Tibial nerve (tissue), 4 donors: ENCODE results near the gene RIMKLA.

ENCODE experiments used
- EP300 ChIP-seq, 2 donors: sonication (generic); formaldehyde crosslinking; IDR thresholded peaks; one replicate each; pipeline ENCODE4 v1.6.1; 2017; ENCODE audit warnings: antibody characterized with exemption in 2 of 2, mild to moderate bottlenecking in 1 of 2
- POLR2A ChIP-seq, 2 donors: fragments of 450-650 bp; IDR thresholded peaks; one replicate each; pipeline ENCODE4 v1.6.1; 2017; ENCODE audit warnings: antibody characterized with exemption in 2 of 2, mild to moderate bottlenecking in 2 of 2, moderate library complexity in 2 of 2
- TF ChIP-seq, protein P1 (sequence below), 5 experiments: fragments of 200-600 bp in 3 of 5; fragments of 450-650 bp in 2 of 5; sonication (generic) in 3 of 5; IDR thresholded peaks; one replicate each; pipeline ENCODE4 v1.5.1; 2016 to 2019; ENCODE audit warnings: antibody characterized with exemption in 5 of 5, mild to moderate bottlenecking in 3 of 5, moderate library complexity in 2 of 5

DNA sequence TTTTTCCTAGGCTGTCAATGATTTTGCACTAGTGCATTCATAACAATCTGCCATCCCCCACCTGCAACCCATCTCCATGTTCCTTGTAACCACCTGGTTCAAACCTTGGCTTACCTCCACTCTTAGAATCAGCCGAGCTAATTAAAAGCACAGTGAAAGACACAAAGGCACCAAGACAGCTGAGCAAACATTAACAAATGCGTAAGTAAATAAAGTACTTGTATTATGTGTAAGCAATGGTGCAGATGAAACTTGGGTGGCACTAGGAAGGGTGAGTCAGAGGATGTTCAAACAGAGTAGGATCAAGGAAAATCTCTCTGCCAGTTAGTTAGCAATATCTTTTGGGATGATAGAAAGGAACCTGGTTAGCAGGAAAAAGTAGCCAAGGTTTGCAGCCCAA, 40.5 kb upstream of the RIMKLA start:
- TF ChIP-seq, protein P1, sequence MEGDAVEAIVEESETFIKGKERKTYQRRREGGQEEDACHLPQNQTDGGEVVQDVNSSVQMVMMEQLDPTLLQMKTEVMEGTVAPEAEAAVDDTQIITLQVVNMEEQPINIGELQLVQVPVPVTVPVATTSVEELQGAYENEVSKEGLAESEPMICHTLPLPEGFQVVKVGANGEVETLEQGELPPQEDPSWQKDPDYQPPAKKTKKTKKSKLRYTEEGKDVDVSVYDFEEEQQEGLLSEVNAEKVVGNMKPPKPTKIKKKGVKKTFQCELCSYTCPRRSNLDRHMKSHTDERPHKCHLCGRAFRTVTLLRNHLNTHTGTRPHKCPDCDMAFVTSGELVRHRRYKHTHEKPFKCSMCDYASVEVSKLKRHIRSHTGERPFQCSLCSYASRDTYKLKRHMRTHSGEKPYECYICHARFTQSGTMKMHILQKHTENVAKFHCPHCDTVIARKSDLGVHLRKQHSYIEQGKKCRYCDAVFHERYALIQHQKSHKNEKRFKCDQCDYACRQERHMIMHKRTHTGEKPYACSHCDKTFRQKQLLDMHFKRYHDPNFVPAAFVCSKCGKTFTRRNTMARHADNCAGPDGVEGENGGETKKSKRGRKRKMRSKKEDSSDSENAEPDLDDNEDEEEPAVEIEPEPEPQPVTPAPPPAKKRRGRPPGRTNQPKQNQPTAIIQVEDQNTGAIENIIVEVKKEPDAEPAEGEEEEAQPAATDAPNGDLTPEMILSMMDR (IDR thresholded peaks at IDR 0.05) = no peak
- TF ChIP-seq EP300 (IDR thresholded peaks at IDR 0.05) (no peak), POLR2A (IDR thresholded peaks at IDR 0.05) (no peak)
